Esophagus mucosa (tissue), 1 donor: ENCODE results near the gene ERGIC1. TPM values are rescaled to one million over a fixed set of nuclear protein-coding genes. Genes with fewer than 3 reads are reported as not detected.
A peak's percentile ranks its signal among the peaks of the same experiment; 100 is the strongest.
"Not testable (repeated sequence)": the region's sequence is repeated elsewhere in the genome, so short reads cannot be mapped to it uniquely, and the experiment has no call there.

Experiments used
- ATAC-seq: fragments of 200-7000 bp; cut with Tn5 transposase; one replicate; pipeline ENCODE4 v1.9.1; 2020
- total RNA-seq: library from RNA; stranded (reverse); gene quantifications from one replicate; pipeline ENCODE4 v1.2.4, GENCODE V29; 2023
- donor health status: DM: yes; HTN: yes; CAD: no.

ERGIC1 gene
- total RNA-seq, 1 donor from 2014 or later: 58.3 TPM

- peak; percentile 10 for ATAC-seq
These were observed 14.4 kb downstream of the ERGIC1 start for GRCh38 chr5:172848419-172848818.

- ATAC-seq: peak; percentile 89
These were observed 15.8 kb downstream of the ERGIC1 start for GRCh38 chr5:172849606-172850453.

- no peak for ATAC-seq
These were observed 16.4 kb downstream of the ERGIC1 start for GRCh38 chr5:172850454-172850797.

- not testable (repeated sequence) for ATAC-seq
These were observed 17.2 kb downstream of the ERGIC1 start for GRCh38 chr5:172851254-172851653.

GRCh38 chr5:172852490-172853354 is 18.7 kb downstream of the ERGIC1 start:
- ATAC-seq: no peak

- ATAC-seq: no peak
These were observed 19.4 kb downstream of the ERGIC1 start for GRCh38 chr5:172853355-172853975.

GRCh38 chr5:172854451-172854871 is 20.4 kb downstream of the ERGIC1 start:
- peak; percentile 79 for ATAC-seq

GRCh38 chr5:172854971-172855370 is 20.9 kb downstream of the ERGIC1 start:
- no peak for ATAC-seq

- ATAC-seq: peak; percentile 67
These were observed 21.7 kb downstream of the ERGIC1 start for GRCh38 chr5:172855597-172856292.

- ATAC-seq: no peak
These were observed 22.3 kb downstream of the ERGIC1 start for GRCh38 chr5:172856336-172856735.

- ATAC-seq: no peak
These were observed 23.9 kb downstream of the ERGIC1 start for GRCh38 chr5:172857982-172858381.

GRCh38 chr5:172858511-172858989 is 24.5 kb downstream of the ERGIC1 start:
- no peak for ATAC-seq

GRCh38 chr5:172858990-172859811 is 25.1 kb downstream of the ERGIC1 start:
- peak; percentile 17 for ATAC-seq

GRCh38 chr5:172859966-172860365 is 25.9 kb downstream of the ERGIC1 start:
- peak; percentile 55 for ATAC-seq

- peak; percentile 86 for ATAC-seq
These were observed 26.7 kb downstream of the ERGIC1 start for GRCh38 chr5:172860520-172861443.

- ATAC-seq: no peak
These were observed 27.4 kb downstream of the ERGIC1 start for GRCh38 chr5:172861461-172861860.

- no peak for ATAC-seq
These were observed 28.2 kb downstream of the ERGIC1 start for GRCh38 chr5:172862165-172862801.

- not testable (repeated sequence) for ATAC-seq
These were observed 30.1 kb downstream of the ERGIC1 start for GRCh38 chr5:172864171-172864570.

- no peak for ATAC-seq
These were observed 30.7 kb downstream of the ERGIC1 start for GRCh38 chr5:172864747-172865146.

GRCh38 chr5:172866378-172866777 is 32.3 kb downstream of the ERGIC1 start:
- ATAC-seq: no peak
